ENCODE data around the gene SPAG8.

GRCh38 chr9:35808433-35808832, 3.6 kb downstream of the SPAG8 start:
- TF ChIP-seq POLR2A (IDR thresholded peaks at IDR 0.05) (no peak), CTCF (IDR thresholded peaks at IDR 0.05) (no peak)
